Retinal pigment epithelial cell (primary cell): ENCODE results near the gene TMEM151B.

Experiments used
- DNase-seq: peaks from one replicate; pipeline ENCODE4 v3.0.0-alpha.2; 2010; ENCODE audit warnings: low read depth
- H3K4me3 ChIP-seq: 2 replicates; pipeline ENCODE4 v1.5.1; 2011; ENCODE audit warnings: mild to moderate bottlenecking, low read length, control low read depth, moderate library complexity
- CTCF ChIP-seq: conservative IDR thresholded peaks from 2 replicates; pipeline ENCODE4 v1.5.1; 2011; ENCODE audit warnings: low read depth, low read length, control low read depth, inconsistent platforms

The TMEM151B gene

GRCh38 chr6:44284121-44284520 is 13.9 kb downstream of the TMEM151B start:
- DNase-seq, result no peak
- no peak overlapping the region for H3K4me3 ChIP-seq
- no peak for TF ChIP-seq CTCF

DNA sequence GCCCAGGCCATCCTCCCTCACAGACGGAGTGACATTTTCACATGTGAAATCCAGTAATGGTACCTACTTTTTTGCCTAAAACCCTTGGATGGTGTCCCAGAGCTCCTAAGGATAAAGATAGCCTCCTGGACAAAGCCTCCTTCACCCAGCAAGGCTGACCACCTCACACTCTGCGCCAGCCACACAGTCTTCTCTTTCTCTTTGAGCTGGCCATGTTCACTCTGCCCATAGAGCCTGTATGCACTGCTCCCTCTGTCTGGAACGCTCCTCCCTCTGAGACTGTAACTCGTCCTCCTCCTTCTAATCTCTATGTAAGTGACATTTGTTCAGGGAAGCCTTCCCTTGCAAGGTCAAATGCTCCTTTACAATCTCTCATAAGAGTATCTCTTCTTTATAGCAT is 14.6 kb downstream of the TMEM151B start:
- DNase-seq, result no peak
- TF ChIP-seq CTCF, result no peak
- H3K4me3 ChIP-seq, result no peak overlapping the region

GRCh38 chr6:44285552-44286284 is 15.5 kb downstream of the TMEM151B start:
- no peak overlapping the region for H3K4me3 ChIP-seq
- TF ChIP-seq CTCF, result no peak
- no peak for DNase-seq

- H3K4me3 ChIP-seq, result no peak overlapping the region
- TF ChIP-seq CTCF, result no peak
- no peak for DNase-seq
Observed at GRCh38 chr6:44286285-44286565, 16.0 kb downstream of the TMEM151B start.

- no peak overlapping the region for H3K4me3 ChIP-seq
- TF ChIP-seq CTCF, result no peak
- no peak for DNase-seq
Observed at GRCh38 chr6:44286747-44287146, 16.5 kb downstream of the TMEM151B start.

GRCh38 chr6:44289726-44290260 is 19.5 kb downstream of the TMEM151B start:
- TF ChIP-seq CTCF, result no peak
- H3K4me3 ChIP-seq, result no peak overlapping the region
- no peak for DNase-seq

DNA sequence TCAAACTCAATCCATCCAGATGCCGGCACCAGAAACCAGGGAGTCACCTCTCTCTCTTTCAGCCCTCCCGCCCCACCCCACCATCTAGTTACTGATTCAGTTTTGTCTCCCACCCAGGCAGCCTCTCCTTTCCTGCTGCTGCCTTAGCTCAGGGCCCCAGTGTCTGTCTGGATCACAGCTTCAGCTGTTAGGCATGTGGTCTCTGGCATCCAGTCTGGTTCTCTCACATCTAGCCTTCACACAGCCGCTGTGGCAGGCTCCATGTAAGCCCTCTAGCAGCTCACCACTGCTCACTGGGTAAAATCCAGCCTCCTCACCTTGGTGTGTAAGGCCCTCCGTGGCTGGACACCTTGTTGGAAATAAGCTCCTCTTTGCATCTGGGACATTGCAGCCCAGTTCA is 21.6 kb downstream of the TMEM151B start:
- no peak overlapping the region for H3K4me3 ChIP-seq
- no peak for DNase-seq
- no peak for TF ChIP-seq CTCF
